ENCODE measurements around the gene MAPK11.
A peak's percentile ranks its signal among the peaks of the same experiment; 100 is the strongest.
"Not testable (repeated sequence)": the region's sequence is repeated elsewhere in the genome, so short reads cannot be mapped to it uniquely, and the experiment has no call there.

The MAPK11 gene

GRCh38 chr22:50274311-50274710 is 4.1 kb upstream of the MAPK11 start:
- TF ChIP-seq, protein P1, sequence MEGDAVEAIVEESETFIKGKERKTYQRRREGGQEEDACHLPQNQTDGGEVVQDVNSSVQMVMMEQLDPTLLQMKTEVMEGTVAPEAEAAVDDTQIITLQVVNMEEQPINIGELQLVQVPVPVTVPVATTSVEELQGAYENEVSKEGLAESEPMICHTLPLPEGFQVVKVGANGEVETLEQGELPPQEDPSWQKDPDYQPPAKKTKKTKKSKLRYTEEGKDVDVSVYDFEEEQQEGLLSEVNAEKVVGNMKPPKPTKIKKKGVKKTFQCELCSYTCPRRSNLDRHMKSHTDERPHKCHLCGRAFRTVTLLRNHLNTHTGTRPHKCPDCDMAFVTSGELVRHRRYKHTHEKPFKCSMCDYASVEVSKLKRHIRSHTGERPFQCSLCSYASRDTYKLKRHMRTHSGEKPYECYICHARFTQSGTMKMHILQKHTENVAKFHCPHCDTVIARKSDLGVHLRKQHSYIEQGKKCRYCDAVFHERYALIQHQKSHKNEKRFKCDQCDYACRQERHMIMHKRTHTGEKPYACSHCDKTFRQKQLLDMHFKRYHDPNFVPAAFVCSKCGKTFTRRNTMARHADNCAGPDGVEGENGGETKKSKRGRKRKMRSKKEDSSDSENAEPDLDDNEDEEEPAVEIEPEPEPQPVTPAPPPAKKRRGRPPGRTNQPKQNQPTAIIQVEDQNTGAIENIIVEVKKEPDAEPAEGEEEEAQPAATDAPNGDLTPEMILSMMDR (IDR thresholded peaks at IDR 0.05; ENCODE audit: low read depth, low read length, missing control alignments), result peak; percentile 48
- no peak for DNase-seq (ENCODE audit: low read depth)
- no peak overlapping the region for H3K4me3 ChIP-seq (ENCODE audit: low read depth, low read length)

GRCh38 chr22:50273781-50274180 is 3.6 kb upstream of the MAPK11 start:
- not testable (repeated sequence) for H3K4me3 ChIP-seq (ENCODE audit: low read depth, low read length); DNase-seq (ENCODE audit: low read depth)

GRCh38 chr22:50273352-50273751 is 3.2 kb upstream of the MAPK11 start:
- DNase-seq (ENCODE audit: low read depth), result not testable (repeated sequence)

DNA sequence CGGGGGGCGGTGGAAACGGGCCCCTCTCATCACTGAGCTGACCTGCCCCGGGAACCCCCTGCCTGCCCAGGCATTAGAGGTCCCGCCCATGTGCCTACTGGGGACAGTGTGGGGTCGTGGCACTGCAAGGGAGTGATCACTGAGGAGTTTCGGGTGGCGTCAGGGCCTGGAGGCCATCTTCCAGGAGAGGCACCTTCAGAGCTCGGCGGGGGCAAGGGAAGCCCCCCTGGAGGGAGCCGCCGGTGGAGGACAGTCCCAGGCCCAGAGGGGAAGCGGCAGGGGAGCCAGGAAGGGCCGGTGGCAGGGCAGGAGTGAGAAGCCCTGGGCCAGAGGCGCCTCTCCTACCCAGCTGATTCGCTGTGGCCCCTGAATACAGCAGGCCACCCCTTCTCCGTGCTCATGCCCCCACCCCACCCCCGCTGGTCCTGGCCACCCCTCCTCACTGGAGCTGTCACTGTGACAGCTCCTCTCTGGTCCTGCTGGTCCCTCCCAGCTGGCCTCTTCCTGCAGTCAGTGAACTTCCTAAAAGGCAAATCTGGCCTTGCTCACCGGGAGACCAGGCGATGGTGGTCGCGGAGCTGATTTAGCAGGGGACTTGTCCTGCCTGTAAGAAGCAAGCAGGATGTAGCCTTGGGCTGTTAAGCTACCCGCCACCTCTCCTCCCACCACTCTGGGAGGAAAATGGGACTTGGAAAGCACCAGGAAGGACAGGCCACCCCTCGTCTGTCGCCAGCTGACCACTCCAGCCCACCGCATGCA is 2.0 kb upstream of the MAPK11 start:
- no peak for DNase-seq (ENCODE audit: low read depth)
- TF ChIP-seq, protein P1 (IDR thresholded peaks at IDR 0.05; ENCODE audit: low read depth, low read length, missing control alignments), result no peak
- no peak overlapping the region for H3K4me3 ChIP-seq (ENCODE audit: low read depth, low read length)

More at GRCh38 chr22:50273352-50273751, 3.2 kb upstream of the MAPK11 start:
- not testable (repeated sequence) for H3K4me3 ChIP-seq (ENCODE audit: low read depth, low read length)

GRCh38 chr22:50271519-50271970 is 1.4 kb upstream of the MAPK11 start:
- TF ChIP-seq, protein P1 (IDR thresholded peaks at IDR 0.05; ENCODE audit: low read depth, low read length, missing control alignments), result peak; percentile 33
- peak overlapping the region; percentile 22 for H3K4me3 ChIP-seq (ENCODE audit: low read depth, low read length)
- DNase-seq (ENCODE audit: low read depth), result no peak

DNA sequence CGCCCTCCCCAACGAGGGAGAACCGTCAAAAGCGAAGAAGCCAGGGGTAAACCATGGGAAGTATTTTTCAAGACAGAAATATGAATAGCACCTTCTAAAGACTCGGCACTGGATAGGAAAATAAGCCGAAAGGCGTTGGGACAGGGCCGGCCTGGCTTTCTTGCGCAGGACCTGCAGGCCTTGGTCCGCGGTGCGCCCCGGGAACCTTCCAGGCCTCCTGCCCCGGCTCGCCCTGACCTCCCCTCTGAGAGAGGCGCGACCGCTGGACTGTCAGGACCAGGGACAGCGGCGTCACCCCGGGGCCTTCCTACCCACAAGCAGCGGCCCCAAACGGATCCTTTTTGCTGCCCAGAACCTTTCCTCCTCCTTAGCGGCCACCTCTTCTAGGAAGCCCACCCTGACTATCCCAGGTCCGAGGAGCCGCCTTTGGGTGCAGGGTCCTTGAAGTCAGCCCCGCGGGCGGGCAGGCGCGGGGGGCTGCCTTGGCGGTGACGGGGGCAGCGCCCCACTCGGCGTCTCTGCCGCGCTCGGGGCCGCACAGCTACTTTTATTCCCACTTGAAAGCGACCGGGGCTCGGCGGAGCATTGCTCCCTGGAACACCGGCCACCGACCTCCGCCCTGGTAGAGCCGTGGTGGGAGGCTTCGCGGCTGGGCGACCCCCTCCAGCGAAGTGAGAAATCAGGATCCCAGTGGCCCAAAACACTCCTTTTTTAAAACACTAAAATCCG is 650 bp upstream of the MAPK11 start:
- peak overlapping the region; percentile 58 for H3K4me3 ChIP-seq (ENCODE audit: low read depth, low read length)
- DNase-seq (ENCODE audit: low read depth), result no peak
- TF ChIP-seq, protein P1 (IDR thresholded peaks at IDR 0.05; ENCODE audit: low read depth, low read length, missing control alignments), result no peak

DNA sequence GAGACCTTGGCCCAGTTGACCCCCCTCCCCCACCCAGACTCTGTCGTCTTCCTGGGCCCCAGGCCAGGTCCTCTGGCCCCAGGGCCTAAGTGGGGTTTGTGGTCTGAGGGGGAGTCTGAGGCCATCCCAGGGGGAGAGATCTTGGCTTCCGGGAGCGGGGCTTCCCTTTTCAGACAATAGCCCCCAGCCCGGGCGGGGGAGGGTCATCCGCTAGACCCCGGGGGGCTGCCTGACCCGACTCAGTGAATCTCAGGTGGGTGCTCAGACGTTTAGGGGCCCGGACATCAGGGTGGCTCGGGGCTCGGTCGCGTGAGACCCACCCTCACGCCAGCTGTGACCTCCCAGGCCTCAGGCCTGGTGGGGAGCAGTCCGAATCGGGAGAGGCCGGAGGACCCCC is 609 bp downstream of the MAPK11 start:
- TF ChIP-seq, protein P1 (IDR thresholded peaks at IDR 0.05; ENCODE audit: low read depth, low read length, missing control alignments), result no peak
- no peak for DNase-seq (ENCODE audit: low read depth)
- peak overlapping the region; percentile 58 for H3K4me3 ChIP-seq (ENCODE audit: low read depth, low read length)
